ENCODE data around the gene AGAP3.

- TF ChIP-seq CTCF (IDR thresholded peaks at IDR 0.05; ENCODE audit: low read depth, low read length) (no peak), POLR2A (IDR thresholded peaks at IDR 0.05; ENCODE audit: extremely low read depth, insufficient read length) (no peak), MYC (IDR thresholded peaks at IDR 0.05; ENCODE audit: low read depth, low read length) (no peak)
Observed at GRCh38 chr7:151075662-151075971, 10.7 kb upstream of the AGAP3 start.
